AG04450 (cell line): ENCODE data around the gene MYH7B. TPM values are rescaled to one million over a fixed set of nuclear protein-coding genes. Genes with fewer than 3 reads are reported as not detected.

Source experiments
- CTCF ChIA-PET: fragments of 300-600, 350-600 bp; formaldehyde crosslinking; extraction: SDS; loops from one replicate; lab custom pipeline; 2022; ENCODE audit warnings: antibody characterized with exemption, inconsistent platforms; lab: Charles Lee
- POLR2A ChIA-PET: fragments of 350-600 bp; formaldehyde crosslinking; extraction: SDS; loops from one replicate; lab custom pipeline; 2021; ENCODE audit warnings: antibody characterized with exemption, inconsistent platforms; lab: Yijun Ruan, JAX
- DNase-seq: peaks from one replicate; pipeline ENCODE4 v3.0.0-alpha.2; 2011; ENCODE audit warnings: low read depth, low spot score
- H3K27ac ChIP-seq: one replicate; pipeline ENCODE4 v1.5.1; 2012; ENCODE audit warnings: low read depth, low read length, control low read depth
- H3K27me3 ChIP-seq: one replicate; pipeline ENCODE4 v1.6.0; 2012; ENCODE audit warnings: low read length; ENCODE audit not compliant: control insufficient read depth, insufficient read depth
- H3K4me3 ChIP-seq: 2 replicates; pipeline ENCODE4 v1.5.1; 2011; ENCODE audit warnings: mild to moderate bottlenecking, low read depth, low read length, control low read depth
- H3K9me3 ChIP-seq: 2 replicates; pipeline ENCODE4 v1.5.1; 2012; ENCODE audit warnings: low read length; ENCODE audit not compliant: control insufficient read depth, insufficient read depth
- polyA plus RNA-seq: library from polyadenylated mRNA; depleted of rRNA; stranded (reverse); fragments of >200 nt; gene quantifications from 2 replicates; pipeline ENCODE4 v1.2.3, GENCODE V29; 2011
- TF ChIP-seq, protein P1 (sequence below): IDR thresholded peaks from 2 replicates; pipeline ENCODE4 v1.5.1; 2011; ENCODE audit warnings: low read depth, low read length, control low read depth, inconsistent platforms

The MYH7B gene
- polyA plus RNA-seq, 1 experiment, result 0.02 TPM

- Histone ChIP-seq H3K4me3 (no peak overlapping the region), H3K9me3 (no peaks in the 10 kb centered on the region; the same call in 1 of the 2 replicates), H3K27ac (no peak overlapping the region), H3K27me3 (peaks cover 16% of the 10 kb centered on the region)
- ChIA-PET POLR2A (no interaction called here), CTCF (no interaction called here)
- DNase-seq, result no peak
- TF ChIP-seq, protein P1, sequence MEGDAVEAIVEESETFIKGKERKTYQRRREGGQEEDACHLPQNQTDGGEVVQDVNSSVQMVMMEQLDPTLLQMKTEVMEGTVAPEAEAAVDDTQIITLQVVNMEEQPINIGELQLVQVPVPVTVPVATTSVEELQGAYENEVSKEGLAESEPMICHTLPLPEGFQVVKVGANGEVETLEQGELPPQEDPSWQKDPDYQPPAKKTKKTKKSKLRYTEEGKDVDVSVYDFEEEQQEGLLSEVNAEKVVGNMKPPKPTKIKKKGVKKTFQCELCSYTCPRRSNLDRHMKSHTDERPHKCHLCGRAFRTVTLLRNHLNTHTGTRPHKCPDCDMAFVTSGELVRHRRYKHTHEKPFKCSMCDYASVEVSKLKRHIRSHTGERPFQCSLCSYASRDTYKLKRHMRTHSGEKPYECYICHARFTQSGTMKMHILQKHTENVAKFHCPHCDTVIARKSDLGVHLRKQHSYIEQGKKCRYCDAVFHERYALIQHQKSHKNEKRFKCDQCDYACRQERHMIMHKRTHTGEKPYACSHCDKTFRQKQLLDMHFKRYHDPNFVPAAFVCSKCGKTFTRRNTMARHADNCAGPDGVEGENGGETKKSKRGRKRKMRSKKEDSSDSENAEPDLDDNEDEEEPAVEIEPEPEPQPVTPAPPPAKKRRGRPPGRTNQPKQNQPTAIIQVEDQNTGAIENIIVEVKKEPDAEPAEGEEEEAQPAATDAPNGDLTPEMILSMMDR, result no peak
Observed at GRCh38 chr20:34982270-34983088, 26.8 kb downstream of the MYH7B start.

DNA sequence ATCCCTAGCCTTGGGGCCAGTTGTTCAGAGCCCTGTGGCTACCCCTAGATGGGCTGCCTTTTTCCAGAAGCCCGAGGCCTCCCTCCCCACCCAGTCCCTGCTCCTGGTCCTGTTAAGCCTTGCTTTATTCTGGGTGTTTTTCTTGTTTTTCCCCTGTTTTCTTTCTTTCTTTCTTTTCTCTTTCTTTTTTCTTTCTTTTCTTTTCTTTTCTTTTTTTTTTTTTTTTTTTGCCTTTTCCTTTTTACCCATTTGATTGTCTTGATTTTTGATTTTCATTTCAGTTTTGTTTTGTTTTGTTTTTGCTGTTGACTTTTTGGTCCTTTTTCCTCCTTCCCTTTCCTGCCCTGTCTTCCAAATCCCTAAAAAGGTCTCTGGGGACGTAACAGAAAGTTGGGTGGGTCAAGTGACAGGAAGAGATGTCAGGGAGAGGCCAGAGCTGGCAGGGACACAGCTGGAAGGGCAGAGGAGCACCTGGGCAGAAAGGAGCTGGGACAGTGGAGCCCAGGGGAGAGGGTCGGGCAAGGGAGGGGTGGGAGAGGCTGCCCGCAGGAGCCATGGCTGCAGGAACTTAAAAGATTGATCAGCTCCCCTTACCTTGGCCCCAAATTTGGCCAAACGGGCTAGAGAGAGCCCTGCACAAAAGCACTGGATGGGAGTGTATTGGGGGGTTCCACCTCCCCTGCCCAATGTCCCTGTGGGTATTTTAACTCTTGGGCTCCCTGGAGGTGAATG lies 27.6 kb downstream of the MYH7B start:
- H3K27me3 ChIP-seq, result peaks cover 16% of the 10 kb centered on the region
- H3K9me3 ChIP-seq, result no peaks in the 10 kb centered on the region; the same call in 1 of the 2 replicates
- POLR2A ChIA-PET, result interaction anchor here (0.7 kb wide), 1 partner anchor 99 kb away, joined by 3 read pairs; no protein-coding TSS in a partner anchor
- CTCF ChIA-PET, result no interaction called here
- TF ChIP-seq, protein P1, result no peak
- DNase-seq, result no peak
- no peak overlapping the region for H3K4me3 ChIP-seq
- H3K27ac ChIP-seq, result no peak overlapping the region

DNA sequence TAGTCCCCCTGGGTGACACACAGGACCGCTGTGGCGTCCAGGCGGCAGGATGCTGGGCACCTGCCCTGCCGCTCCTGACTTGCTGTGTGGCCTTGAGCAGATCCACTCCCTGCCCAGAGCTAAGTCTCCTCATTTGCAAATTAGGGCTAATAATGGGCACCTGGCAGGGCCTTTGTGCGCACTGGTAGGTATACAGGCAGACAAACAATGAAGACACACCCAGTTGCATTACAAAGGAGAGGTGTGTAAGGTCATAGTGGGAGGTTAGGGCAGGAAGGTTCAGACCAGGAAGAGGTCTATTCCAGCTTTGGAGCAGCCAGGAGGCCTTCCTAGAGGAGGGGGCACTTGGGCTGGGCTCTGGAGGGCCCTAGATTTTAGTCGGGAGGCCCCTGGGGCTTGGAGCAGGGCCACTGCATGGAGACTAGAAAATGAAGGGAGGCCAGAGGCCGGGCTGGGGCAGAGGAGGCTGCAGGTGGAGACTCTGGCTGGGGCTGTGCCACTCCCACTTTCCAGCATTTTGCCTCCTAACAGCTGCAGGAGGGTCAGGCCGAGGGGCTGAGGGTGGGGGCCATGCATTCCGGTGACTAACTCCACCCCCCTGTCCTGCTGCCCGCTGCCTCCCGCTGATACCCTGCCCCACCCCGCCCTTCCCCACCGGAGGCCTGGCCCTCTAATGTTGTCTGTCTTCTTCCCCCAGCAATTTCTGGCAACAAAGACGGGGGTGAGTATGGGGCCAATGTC lies 28.5 kb downstream of the MYH7B start:
- no peak for DNase-seq
- ChIA-PET POLR2A (no interaction called here), CTCF (no interaction called here)
- TF ChIP-seq, protein P1, result no peak
- Histone ChIP-seq H3K27ac (no peak overlapping the region), H3K4me3 (no peak overlapping the region), H3K9me3 (no peaks in the 10 kb centered on the region; the same call in 1 of the 2 replicates), H3K27me3 (peaks cover 16% of the 10 kb centered on the region)

- Histone ChIP-seq H3K27ac (no peak overlapping the region), H3K27me3 (peaks cover 16% of the 10 kb centered on the region), H3K9me3 (no peaks in the 10 kb centered on the region; the same call in 1 of the 2 replicates), H3K4me3 (no peak overlapping the region)
- TF ChIP-seq, protein P1, result no peak
- CTCF ChIA-PET, result no interaction called here
- POLR2A ChIA-PET, result no interaction called here
- no peak for DNase-seq
Observed at GRCh38 chr20:34984756-34985261, 29.1 kb downstream of the MYH7B start.
